ENCODE results near the gene ZNF451.

DNA sequence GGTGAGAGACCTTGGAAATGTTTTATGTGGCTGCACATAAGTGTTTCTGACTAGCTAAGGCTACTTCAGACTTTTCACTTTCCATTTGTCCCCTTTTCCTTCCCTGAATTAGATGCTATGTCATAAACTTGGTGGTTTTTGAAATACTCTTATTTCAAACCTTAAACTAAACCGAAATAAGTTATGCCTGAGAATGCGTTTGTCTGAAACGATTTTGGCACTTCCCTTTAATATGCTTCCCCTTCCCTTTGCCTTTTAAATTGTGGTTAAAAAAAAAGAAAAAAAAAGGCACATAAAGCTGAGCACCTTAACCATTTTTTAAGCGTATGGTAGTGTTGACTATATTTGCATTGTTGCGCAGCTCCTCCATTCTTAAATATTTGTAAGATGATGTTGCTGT, 14.3 kb downstream of the ZNF451 start:
- no peak for TF ChIP-seq EZH2 (IDR thresholded peaks at IDR 0.05; ENCODE audit: borderline replicate concordance, low read depth, low read length, poor library complexity, severe bottlenecking)
- TF ChIP-seq, protein P1, sequence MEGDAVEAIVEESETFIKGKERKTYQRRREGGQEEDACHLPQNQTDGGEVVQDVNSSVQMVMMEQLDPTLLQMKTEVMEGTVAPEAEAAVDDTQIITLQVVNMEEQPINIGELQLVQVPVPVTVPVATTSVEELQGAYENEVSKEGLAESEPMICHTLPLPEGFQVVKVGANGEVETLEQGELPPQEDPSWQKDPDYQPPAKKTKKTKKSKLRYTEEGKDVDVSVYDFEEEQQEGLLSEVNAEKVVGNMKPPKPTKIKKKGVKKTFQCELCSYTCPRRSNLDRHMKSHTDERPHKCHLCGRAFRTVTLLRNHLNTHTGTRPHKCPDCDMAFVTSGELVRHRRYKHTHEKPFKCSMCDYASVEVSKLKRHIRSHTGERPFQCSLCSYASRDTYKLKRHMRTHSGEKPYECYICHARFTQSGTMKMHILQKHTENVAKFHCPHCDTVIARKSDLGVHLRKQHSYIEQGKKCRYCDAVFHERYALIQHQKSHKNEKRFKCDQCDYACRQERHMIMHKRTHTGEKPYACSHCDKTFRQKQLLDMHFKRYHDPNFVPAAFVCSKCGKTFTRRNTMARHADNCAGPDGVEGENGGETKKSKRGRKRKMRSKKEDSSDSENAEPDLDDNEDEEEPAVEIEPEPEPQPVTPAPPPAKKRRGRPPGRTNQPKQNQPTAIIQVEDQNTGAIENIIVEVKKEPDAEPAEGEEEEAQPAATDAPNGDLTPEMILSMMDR (conservative IDR thresholded peaks at IDR 0.05; ENCODE audit: low read depth, low read length) = no peak

Data from A673 (cell line).